ENCODE measurements around the gene LATS2. TPM values are rescaled to one million over a fixed set of nuclear protein-coding genes. Genes with fewer than 3 reads are reported as not detected.

Gene LATS2
- total RNA-seq (10 to 100 TPM; 16.6 to 35.6 (median 27.1) TPM), polyA plus RNA-seq (10 to 100 TPM in 1 of 2 donors, 1 to 10 TPM in 1; 7.8 to 22.9 TPM)
- long read RNA-seq, donor 1, partial matches to known transcripts, result 3 of 11 reads
- long read RNA-seq, donor 1, other reads (novel, unspliced or antisense), result 8 of 11 reads
- long read RNA-seq, donor 2, partial matches to known transcripts, result 5 of 7 reads
- long read RNA-seq, donor 2, other reads (novel, unspliced or antisense), result 2 of 7 reads
- long read RNA-seq, donor 3, full-length matches to known transcripts, result 2 of 17 reads
- long read RNA-seq, donor 3, partial matches to known transcripts, result 4 of 17 reads
- long read RNA-seq, donor 3, other reads (novel, unspliced or antisense), result 11 of 17 reads

- peaks cover 0 to 53% (median 40%) of the 10 kb centered on the region in 12 donors for H3K4me1 ChIP-seq
Observed at GRCh38 chr13:21061029-21061763, at the start of gene LATS2. LATS2 (minus strand) TSS chr13:21061586; CDS start chr13:21046026, 15,560 bp downstream.

GRCh38 chr13:21109168-21109567, 47.8 kb upstream of the LATS2 start:
- ATAC-seq (no peak), DNase-seq (no peak)
- Histone ChIP-seq H3K27me3 (no peaks in the 10 kb centered on the region), H3K36me3 (no peaks in the 10 kb centered on the region), H3K27ac (no peak overlapping the region), H3K4me3 (no peak overlapping the region), H3K4me1 (no peaks in the 10 kb centered on the region), H3K9me3 (no peaks in the 10 kb centered on the region)
- no peak for TF ChIP-seq POLR2A (IDR thresholded peaks at IDR 0.05)
- TF ChIP-seq, protein P1, sequence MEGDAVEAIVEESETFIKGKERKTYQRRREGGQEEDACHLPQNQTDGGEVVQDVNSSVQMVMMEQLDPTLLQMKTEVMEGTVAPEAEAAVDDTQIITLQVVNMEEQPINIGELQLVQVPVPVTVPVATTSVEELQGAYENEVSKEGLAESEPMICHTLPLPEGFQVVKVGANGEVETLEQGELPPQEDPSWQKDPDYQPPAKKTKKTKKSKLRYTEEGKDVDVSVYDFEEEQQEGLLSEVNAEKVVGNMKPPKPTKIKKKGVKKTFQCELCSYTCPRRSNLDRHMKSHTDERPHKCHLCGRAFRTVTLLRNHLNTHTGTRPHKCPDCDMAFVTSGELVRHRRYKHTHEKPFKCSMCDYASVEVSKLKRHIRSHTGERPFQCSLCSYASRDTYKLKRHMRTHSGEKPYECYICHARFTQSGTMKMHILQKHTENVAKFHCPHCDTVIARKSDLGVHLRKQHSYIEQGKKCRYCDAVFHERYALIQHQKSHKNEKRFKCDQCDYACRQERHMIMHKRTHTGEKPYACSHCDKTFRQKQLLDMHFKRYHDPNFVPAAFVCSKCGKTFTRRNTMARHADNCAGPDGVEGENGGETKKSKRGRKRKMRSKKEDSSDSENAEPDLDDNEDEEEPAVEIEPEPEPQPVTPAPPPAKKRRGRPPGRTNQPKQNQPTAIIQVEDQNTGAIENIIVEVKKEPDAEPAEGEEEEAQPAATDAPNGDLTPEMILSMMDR (IDR thresholded peaks at IDR 0.05), result no peak
- 85 to 90% (median 87%) methylated on average over 7 of the region's 7 CpGs for WGBS, 4 donors
- intact Hi-C loops (cut with DNase I), result loop anchor here in 3 of 10 donors (2.0 to 5.0 kb wide), 3 partner anchors 68 to 370 kb away; partner anchors contain the start of genes MRPL57 (in 1 of the 3) and SKA3 (in 1 of the 3)

More at GRCh38 chr13:21061029-21061763, at the start of gene LATS2:
- peak within 1 kb of the TSS; percentile 73 to 99 (median 96) for H3K4me3 ChIP-seq
- ATAC-seq (peak; percentile 96 to 98 (median 96)), DNase-seq (peak; percentile 97 to 98 (median 98))
- TF ChIP-seq POLR2A (IDR thresholded peaks at IDR 0.05), result peak; percentile 49 to 96
- TF ChIP-seq, protein P1 (IDR thresholded peaks at IDR 0.05), result peak in 9 of 12 donors; percentile 5 to 75 (median 46)
- 0 to 1% (median 0%) methylated on average over 25 to 96 of the region's 96 CpGs for WGBS, 4 donors
- peak within 1 kb of the TSS; percentile 98 to 100 (median 100) for H3K27ac ChIP-seq
- intact Hi-C loops (cut with DNase I), result loop anchor here in 7 of 10 donors (1.0 to 10.0 kb wide), 5 partner anchors 26 to 119 kb away; no protein-coding TSS in a partner anchor
- H3K9me3 ChIP-seq, result no peaks in the 10 kb centered on the region
- H3K27me3 ChIP-seq, result no peaks in the 10 kb centered on the region
- no peaks in the 10 kb centered on the region for H3K36me3 ChIP-seq

DNA sequence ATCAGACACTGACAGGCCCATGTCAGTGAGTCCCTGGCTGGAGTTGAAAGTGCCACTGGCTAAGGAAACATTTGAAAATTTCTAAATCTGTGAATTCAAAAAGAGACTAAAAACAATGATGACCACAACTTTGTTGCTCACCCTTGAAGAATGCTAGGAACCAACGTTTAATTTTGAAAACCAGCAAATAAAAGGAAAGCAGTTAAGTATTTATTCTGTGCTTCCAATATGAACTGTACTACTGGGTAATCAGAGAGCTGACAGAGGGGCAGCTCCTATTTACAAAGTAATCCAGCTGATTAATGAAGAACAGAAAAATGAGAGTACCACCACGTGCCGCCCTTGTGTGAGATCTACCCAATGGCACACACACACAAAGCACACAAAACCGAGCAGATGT, 44.7 kb upstream of the LATS2 start:
- H3K4me3 ChIP-seq, result no peak overlapping the region
- ATAC-seq (no peak), DNase-seq (no peak)
- TF ChIP-seq, protein P1 (IDR thresholded peaks at IDR 0.05), result no peak
- TF ChIP-seq POLR2A (IDR thresholded peaks at IDR 0.05), result no peak
- no peak overlapping the region for H3K27ac ChIP-seq
- 75 to 80% (median 78%) methylated on average over 4 of the region's 4 CpGs for WGBS, 4 donors
- H3K36me3 ChIP-seq, result no peaks in the 10 kb centered on the region
- H3K9me3 ChIP-seq, result no peaks in the 10 kb centered on the region
- H3K4me1 ChIP-seq, result no peaks in the 10 kb centered on the region
- intact Hi-C loops (cut with DNase I), result loop anchor here in 2 of 10 donors (5.0 kb wide), 2 partner anchors 71 to 371 kb away; partner anchors contain the start of genes MRPL57 (in 1 of the 2) and SKA3 (in 1 of the 2)
- no peaks in the 10 kb centered on the region for H3K27me3 ChIP-seq
